Choroid plexus epithelial cell (primary cell): ENCODE measurements around the gene DHRS7C.

Source experiments
- DNase-seq: peaks from one replicate; pipeline ENCODE4 v3.0.0-alpha.2; 2010; ENCODE audit warnings: low read depth
- H3K4me3 ChIP-seq: 2 replicates; pipeline ENCODE4 v1.5.1; 2011; ENCODE audit warnings: low read depth, mild to moderate bottlenecking, control low read depth, low read length, moderate library complexity
- TF ChIP-seq, protein P1 (sequence below): conservative IDR thresholded peaks from 2 replicates; pipeline ENCODE4 v1.5.1; 2011; ENCODE audit warnings: low read depth, mild to moderate bottlenecking, control low read depth, inconsistent platforms, low read length, moderate library complexity

The DHRS7C gene

DNA sequence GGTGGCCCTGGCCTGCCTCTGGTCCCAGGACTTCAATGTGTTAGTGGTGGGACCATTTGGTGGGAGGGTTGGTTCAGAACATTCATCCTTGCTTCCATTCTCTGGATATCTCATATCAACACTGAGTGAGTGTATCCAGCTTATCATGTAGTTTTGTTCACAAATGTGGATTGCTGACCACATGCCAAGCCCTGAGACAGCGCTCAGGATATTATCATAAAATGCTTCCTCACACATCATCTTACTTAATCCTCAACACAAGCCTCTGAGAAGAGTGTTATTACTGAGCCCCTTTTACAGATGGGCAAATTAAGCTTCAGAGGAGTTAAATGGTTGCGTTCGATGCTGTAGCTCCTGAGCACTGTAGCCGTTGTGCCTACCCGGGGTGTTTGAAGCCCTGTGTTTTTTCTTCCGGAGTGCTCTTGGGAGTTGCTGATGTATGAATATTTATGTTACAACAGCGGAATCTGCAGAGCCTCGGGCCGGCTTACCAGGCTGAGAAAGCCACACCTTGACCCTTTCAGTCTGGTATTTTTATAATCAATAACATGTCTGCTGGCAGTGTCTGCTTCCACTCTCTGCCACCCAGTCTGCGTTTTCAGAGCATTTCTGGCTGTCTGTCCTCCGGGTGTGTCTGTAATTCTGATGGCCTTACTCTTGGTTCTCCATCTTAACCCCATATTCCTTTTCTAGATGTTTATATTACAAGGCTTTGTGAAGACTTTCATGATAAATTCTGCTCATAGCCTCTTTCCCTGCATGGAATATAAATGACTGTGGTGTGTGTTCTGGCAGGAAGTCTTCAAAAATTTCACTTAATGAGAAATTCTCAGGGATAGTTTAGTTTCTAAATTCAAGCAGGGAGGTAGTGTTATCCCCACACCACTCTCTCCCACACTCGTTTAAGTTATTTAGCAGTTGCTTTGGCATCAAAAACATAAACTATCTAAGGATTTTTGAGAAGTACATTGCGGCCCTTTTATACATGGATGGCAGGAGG, 37.2 kb upstream of the DHRS7C start:
- DNase-seq: peak; percentile 34
- no peak overlapping the region for H3K4me3 ChIP-seq
- TF ChIP-seq, protein P1, sequence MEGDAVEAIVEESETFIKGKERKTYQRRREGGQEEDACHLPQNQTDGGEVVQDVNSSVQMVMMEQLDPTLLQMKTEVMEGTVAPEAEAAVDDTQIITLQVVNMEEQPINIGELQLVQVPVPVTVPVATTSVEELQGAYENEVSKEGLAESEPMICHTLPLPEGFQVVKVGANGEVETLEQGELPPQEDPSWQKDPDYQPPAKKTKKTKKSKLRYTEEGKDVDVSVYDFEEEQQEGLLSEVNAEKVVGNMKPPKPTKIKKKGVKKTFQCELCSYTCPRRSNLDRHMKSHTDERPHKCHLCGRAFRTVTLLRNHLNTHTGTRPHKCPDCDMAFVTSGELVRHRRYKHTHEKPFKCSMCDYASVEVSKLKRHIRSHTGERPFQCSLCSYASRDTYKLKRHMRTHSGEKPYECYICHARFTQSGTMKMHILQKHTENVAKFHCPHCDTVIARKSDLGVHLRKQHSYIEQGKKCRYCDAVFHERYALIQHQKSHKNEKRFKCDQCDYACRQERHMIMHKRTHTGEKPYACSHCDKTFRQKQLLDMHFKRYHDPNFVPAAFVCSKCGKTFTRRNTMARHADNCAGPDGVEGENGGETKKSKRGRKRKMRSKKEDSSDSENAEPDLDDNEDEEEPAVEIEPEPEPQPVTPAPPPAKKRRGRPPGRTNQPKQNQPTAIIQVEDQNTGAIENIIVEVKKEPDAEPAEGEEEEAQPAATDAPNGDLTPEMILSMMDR: no peak

DNA sequence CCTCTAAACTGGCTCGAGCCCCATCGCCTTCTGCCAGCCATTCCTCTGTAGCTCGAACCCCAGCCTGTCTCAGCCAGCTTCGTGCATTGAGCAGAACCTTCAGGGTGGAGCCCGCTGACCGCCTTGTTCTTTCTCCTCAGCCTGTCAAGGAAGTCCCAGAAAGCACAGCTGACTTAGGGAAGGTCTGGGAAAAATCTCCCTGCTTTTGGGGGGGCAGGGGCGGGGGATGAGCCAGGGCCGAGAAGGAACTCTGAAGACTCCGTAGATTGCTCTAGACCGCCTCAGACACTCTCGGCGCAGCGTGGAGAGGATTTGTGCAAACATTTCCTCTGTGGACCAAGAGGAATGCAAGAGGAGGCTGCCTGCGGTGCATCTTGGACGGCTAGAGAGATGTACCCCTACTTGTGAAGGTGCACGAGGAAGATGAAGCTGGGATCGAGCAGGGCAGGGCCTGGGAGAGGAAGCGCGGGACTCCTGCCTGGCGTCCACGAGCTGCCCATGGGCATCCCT, 34.3 kb upstream of the DHRS7C start, which contains the start of gene GLP2R:
GLP2R (plus strand) TSS at position 284 of the 510 bp plus-strand sequence; CDS start at position 424, 140 bp downstream.
- no peak for DNase-seq
- TF ChIP-seq, protein P1: no peak
- H3K4me3 ChIP-seq: no peak within 1 kb of the TSS

DNA sequence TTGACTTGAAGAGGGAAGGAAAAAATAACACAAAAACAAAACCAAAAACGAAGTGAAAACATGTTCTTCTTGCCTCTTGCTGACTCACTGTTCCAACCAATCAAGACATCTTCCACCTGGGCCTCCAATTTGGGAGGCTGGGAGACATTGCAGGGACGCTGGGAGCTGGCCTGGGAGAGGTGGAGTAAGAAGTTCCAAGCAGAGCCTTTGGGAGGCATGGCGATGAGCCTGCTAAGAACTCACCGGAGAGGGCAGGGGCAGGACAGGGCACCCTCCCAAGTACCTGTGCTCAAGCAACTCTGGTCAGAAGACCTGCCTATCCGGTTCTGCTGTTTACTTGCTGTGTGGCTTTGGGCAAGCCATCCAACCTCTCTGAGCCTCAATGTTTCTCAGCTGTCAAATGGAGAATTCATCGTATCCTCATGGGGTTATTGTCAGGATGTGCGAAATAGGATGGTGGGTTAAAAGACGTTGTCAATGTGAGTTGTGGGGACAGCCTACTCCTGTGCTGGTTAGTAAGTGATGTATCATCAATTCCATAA, 33.5 kb upstream of the DHRS7C start:
- TF ChIP-seq, protein P1: no peak
- no peak overlapping the region for H3K4me3 ChIP-seq
- no peak for DNase-seq

GRCh38 chr17:9824094-9824493, 32.7 kb upstream of the DHRS7C start:
- H3K4me3 ChIP-seq: no peak overlapping the region
- TF ChIP-seq, protein P1: peak; percentile 23

DNA sequence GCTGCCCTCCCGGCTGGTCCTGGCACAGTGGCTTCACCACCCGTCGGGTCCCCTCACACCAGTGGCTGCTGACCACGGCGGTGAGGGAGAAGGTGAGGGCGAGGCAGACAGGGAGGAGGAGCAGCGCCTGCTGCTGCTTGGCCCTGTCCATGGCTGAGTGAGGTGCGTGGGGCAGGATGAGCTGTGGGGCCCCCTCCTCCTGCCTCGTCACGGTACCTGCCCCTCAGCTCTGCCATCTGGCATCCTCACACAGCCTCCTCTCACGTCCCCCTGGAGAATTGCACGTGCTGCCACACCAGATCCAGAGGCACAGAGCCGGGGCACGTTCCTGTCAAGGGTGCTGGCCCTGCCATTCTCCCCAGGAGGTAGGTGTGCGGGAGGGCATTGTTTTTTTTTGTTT, 30.5 kb upstream of the DHRS7C start, which contains the start of gene GSG1L2:
GSG1L2 (minus strand) TSS at position 159 of the 400 bp plus-strand sequence; CDS start at position 151, 8 bp downstream.
- no peak for DNase-seq
- no peak within 1 kb of the TSS for H3K4me3 ChIP-seq
- TF ChIP-seq, protein P1: no peak

More at GRCh38 chr17:9824094-9824493, 32.7 kb upstream of the DHRS7C start:
- no peak for DNase-seq

DNA sequence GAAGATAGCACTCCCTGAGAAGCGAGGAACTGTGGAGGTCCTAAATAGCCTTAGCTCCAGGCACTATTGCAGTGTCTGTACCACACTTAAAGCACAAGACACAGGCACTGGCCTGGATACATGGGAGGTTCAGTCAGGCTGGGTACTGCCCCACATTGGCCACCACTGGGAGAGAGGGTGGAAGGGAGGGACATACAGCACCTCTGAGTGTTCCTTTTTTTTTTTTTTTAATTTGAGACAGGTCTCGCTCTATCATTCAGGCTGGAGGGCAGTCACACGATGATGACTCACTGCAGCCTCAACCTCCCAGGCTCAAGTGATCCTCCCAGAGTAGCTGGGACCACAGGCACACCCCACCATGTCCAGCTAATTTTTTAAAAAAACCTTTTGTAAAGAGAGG, 29.1 kb upstream of the DHRS7C start:
- DNase-seq: no peak
- TF ChIP-seq, protein P1: no peak
- no peak overlapping the region for H3K4me3 ChIP-seq
